GM06990 (cell line): ENCODE results near the gene RHNO1.

Experiments used
- DNase-seq: peaks from one replicate; pipeline ENCODE4 v3.0.0-alpha.2; 2011; ENCODE audit not compliant: insufficient read length; ENCODE audit errors: extremely low read depth
- H3K27me3 ChIP-seq: replicated peaks from 2 replicates; pipeline ENCODE4 v1.6.0; 2011; ENCODE audit warnings: low read length; ENCODE audit not compliant: control insufficient read depth, insufficient read depth
- H3K36me3 ChIP-seq: 2 replicates; pipeline ENCODE4 v1.5.1; 2011; ENCODE audit warnings: low read length; ENCODE audit not compliant: control insufficient read depth, insufficient read depth
- H3K4me3 ChIP-seq: replicated peaks from 2 replicates; pipeline ENCODE4 v1.5.1; 2011; ENCODE audit warnings: low read depth, mild to moderate bottlenecking, control low read depth, low read length
- TF ChIP-seq, protein P1 (sequence below): IDR thresholded peaks from 2 replicates; pipeline ENCODE4 v1.5.1; 2011; ENCODE audit warnings: low read length, control low read depth, mild to moderate bottlenecking, inconsistent platforms; ENCODE audit not compliant: insufficient read depth, poor library complexity, severe bottlenecking

Gene RHNO1

DNA sequence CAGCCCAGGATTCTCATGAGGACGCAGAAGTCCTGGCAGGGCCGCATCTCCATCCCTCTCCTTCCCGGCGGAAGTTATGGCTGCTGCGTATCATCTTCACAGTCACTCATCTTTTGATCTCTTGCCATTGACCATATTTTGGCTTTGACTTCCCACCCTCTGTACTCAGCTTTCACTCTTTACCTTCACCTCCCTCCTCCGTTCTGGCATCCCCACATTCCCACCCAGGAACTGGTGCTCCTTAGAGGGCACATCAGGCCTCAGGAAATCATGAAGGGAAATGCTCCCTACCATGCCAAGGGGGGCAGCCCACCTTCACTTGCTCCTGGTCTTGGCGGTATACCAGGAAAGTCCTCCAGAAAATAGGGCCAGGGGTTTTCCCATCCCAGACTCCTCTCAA, 21.5 kb upstream of the RHNO1 start:
- DNase-seq = no peak
- no peaks in the 10 kb centered on the region for H3K27me3 ChIP-seq
- H3K36me3 ChIP-seq = peaks cover 10% of the 10 kb centered on the region
- TF ChIP-seq, protein P1, sequence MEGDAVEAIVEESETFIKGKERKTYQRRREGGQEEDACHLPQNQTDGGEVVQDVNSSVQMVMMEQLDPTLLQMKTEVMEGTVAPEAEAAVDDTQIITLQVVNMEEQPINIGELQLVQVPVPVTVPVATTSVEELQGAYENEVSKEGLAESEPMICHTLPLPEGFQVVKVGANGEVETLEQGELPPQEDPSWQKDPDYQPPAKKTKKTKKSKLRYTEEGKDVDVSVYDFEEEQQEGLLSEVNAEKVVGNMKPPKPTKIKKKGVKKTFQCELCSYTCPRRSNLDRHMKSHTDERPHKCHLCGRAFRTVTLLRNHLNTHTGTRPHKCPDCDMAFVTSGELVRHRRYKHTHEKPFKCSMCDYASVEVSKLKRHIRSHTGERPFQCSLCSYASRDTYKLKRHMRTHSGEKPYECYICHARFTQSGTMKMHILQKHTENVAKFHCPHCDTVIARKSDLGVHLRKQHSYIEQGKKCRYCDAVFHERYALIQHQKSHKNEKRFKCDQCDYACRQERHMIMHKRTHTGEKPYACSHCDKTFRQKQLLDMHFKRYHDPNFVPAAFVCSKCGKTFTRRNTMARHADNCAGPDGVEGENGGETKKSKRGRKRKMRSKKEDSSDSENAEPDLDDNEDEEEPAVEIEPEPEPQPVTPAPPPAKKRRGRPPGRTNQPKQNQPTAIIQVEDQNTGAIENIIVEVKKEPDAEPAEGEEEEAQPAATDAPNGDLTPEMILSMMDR = no peak
- H3K4me3 ChIP-seq = no peak overlapping the region

- DNase-seq = no peak
- Histone ChIP-seq H3K27me3 (no peaks in the 10 kb centered on the region), H3K36me3 (peaks cover 10% of the 10 kb centered on the region), H3K4me3 (no peak overlapping the region)
- TF ChIP-seq, protein P1 = no peak
Measured at GRCh38 chr12:2856051-2856450, 21.0 kb upstream of the RHNO1 start.

GRCh38 chr12:2857021-2857431, 20.0 kb upstream of the RHNO1 start, which contains the start of gene TEX52:
TEX52 (minus strand) TSS chr12:2857039; CDS start chr12:2857026, 13 bp downstream.
- H3K36me3 ChIP-seq = peaks cover 10% of the 10 kb centered on the region
- H3K4me3 ChIP-seq = no peak within 1 kb of the TSS
- no peaks in the 10 kb centered on the region for H3K27me3 ChIP-seq
- no peak for DNase-seq
- TF ChIP-seq, protein P1 = no peak

DNA sequence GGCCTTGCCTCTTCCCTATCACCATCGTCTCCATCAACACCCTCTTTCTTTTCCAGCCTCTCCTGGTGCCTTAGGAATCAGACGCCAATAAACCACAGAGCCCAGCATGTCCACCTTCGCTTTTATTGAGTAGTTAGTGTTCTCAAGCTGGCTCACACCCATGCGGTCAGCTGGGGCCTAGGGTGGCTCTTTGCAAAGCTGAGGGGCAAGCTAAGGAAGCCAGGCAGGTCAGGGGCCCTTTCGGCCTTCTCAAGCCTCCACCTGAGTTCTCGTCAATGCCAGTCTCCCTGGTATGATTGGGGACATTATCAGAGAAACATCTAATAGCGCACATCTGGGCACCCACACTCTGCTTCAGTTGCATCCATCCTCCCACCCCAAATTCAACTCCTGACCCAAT, 19.4 kb upstream of the RHNO1 start:
- no peak for DNase-seq
- Histone ChIP-seq H3K36me3 (peaks cover 10% of the 10 kb centered on the region), H3K4me3 (no peak overlapping the region), H3K27me3 (no peaks in the 10 kb centered on the region)
- TF ChIP-seq, protein P1 = no peak

DNA sequence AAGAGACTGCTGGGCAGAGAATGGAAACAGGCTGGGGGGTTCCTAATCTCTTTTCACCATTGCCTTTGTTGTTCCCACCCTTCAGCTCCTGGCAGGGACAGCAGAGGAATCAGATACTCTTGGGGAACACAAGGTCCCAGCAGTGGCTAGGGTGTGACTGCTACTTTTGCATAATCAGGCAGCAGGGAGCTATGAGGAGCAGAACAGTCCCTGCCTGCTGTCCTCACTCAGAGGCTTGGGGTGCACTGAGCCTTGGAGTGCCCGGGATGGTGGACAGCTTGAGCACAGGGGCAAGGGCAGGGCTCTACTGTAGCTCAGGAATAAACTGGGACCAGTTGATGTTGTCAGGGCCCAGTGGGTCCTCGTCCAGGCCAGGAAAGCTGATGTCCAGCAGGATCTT, 18.7 kb upstream of the RHNO1 start:
- DNase-seq = no peak
- Histone ChIP-seq H3K27me3 (no peaks in the 10 kb centered on the region), H3K4me3 (no peak overlapping the region), H3K36me3 (peaks cover 15% of the 10 kb centered on the region)
- TF ChIP-seq, protein P1 = no peak

GRCh38 chr12:2858944-2859421, 18.0 kb upstream of the RHNO1 start:
- Histone ChIP-seq H3K27me3 (no peaks in the 10 kb centered on the region), H3K36me3 (peaks cover 15% of the 10 kb centered on the region), H3K4me3 (no peak overlapping the region)
- TF ChIP-seq, protein P1 = no peak
- no peak for DNase-seq
